DMS114 treated with DMSO at 0.1 percent for 48 hours (cell line): ENCODE data around the gene UVRAG.
"Not testable (repeated sequence)": the region's sequence is repeated elsewhere in the genome, so short reads cannot be mapped to it uniquely, and the experiment has no call there.

Source experiments
- DNase-seq: peaks from one replicate; lab custom pipeline; 2025; ENCODE audit not compliant: unreplicated experiment; lab: John Stamatoyannopoulos, UW

The UVRAG gene

DNA sequence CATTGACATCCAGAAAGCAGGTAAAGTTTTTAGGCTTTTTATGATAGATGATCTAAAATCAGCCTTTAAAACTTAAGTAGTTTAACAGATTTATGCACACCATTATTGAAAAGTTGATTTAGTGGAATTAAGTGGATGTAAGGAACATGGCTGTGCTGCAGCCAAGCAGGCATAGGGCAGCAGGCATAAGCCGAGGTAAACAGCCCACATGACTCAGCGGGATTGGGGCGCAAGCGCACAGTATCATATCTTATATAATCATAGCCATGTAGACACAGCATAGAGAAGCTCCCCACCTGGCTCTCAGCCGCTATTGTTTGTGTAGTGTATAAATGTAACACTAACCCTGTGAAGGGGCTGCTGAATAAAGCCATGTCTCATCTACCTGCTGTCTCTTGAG lies 233.8 kb downstream of the UVRAG start:
- no peak for DNase-seq

DNA sequence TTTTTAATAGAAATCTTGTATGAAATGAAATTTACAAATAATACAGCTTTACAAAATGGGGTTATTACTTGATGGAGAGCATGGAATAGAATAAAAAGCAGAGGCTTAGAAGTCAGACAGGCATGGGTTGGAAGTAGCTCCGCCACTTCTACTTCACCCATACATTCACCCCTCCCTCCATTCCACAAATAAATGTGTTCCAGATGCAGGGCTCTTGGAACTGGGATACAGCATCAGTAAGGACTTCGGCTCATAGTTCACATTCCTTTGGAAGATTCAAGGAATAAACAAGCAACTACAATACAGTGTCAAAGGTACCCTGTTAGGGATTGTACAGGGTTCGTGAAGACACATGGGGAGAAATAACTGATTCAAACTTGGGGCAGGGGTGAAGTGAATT lies 234.5 kb downstream of the UVRAG start:
- DNase-seq, result no peak

DNA sequence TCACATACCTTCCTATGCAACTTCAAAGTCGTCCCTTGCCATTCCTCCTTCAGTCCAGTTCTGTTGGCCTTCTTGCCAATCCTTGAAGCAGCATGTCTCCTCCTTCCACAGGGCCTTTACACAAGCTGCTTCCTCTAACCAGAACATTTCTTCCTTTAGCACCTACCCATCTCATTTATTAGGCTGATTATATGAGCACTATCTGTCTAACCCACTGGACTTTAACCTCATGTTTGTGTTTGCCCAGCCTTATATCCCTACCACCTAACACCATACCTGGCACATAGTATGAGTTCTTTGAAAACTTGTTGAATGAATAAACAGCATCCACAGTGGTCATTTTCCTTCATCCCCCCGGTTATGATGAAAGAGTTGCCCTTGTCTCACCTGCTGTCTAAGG lies 236.9 kb downstream of the UVRAG start:
- DNase-seq, result no peak

DNA sequence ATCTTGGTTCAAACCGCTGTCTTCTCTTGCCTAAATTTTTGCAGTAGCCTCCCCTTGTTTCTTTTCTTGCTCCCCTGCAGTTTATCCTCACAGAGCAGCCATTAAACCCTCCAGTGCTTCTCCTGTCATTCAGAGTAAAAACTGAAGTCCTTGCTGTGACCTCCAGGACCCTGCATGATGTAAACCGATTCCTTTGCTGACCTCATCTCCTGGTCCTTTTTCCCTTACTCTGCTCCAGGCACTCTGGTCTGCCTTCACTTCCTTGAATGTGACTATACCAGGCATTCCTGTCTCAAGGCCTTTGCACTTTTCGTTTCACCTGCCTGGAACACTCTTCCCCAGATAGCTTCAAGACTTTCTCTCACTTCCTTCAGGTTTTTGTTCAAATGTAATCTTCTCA lies 239.3 kb downstream of the UVRAG start:
- no peak for DNase-seq

DNA sequence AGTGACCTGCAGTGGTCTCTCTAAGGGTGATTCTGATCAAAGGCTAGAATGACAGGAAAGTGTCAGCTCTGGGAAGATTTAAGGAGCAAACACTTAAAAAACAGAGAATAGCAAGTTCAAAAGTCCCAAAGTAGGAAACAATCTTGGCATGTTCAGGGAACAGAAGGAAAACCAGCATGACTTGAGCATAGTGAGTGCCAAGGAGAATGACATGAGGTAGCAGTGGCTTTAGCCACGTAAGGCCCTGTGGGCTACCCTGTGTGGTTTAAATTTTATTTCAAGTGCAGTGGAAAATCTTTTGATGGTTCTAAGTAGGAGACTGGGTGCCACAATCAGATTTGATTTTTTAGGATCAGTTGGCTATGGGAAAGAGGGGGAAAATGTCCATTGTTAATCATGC lies 241.9 kb downstream of the UVRAG start:
- no peak for DNase-seq

DNA sequence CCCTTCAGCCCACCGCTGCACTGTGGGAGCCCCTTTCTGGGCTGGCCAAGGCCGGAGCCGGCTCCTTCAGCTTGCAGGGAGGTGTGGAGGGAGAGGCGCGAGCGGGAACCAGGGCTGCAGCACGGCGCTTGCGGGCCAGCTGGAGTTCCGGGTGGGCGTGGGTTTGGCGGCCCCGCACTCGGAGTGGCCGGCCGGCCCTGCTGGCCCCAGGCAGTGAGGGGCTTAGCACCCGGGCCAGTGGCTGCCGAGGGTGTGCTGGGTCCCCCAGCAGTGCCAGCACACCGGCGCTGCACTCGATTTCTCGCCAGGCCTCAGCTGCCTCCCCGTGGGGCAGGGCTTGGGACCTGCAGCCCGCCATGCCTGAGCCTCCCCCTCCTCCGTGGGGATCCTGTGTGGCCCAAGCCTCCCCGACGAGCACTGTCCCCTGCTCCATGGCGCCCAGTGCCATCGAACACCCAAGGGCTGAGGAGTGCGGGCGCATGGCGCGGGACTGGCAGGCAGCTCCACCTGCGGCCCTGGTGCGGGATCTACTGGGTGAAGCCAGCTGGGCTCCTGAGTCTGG lies 245.5 kb downstream of the UVRAG start:
- not testable (repeated sequence) for DNase-seq

DNA sequence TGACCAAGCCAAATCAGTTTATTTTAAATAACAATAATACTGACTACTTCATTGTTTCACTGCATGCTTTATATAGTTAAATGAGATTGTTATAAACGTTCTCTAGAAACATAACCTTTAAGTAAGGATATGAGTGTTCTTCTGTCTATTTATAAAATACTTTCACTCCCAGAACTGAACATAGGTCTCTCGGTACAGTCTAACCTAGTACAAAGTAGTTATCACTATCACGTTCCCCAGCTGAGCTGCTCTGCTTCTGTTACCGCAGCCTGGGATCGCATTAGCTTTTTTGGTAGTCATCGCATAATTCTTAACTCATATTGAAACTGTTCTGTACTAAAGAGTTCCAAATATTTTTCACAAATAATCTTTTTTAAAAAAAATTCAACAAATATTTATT lies 247.7 kb downstream of the UVRAG start:
- DNase-seq, result no peak

DNA sequence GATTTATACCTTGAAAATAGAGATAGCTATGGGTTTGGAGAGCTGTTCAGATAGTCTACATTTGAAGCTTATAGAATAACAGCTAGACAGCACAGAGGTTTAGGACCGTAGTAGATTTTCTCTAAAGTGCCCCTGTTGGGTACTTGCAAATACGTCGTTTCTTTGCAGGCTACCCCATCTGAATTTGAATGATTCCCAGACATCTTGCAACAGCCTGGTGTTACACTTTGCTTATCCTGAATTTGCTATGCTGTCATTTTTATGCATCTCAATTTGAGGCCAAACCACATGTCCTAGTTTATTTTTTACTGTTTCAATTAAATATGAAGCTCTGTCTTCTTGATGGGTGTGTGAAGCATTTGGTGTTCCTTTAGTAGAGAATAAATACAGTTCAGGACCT lies 249.2 kb downstream of the UVRAG start:
- no peak for DNase-seq

DNA sequence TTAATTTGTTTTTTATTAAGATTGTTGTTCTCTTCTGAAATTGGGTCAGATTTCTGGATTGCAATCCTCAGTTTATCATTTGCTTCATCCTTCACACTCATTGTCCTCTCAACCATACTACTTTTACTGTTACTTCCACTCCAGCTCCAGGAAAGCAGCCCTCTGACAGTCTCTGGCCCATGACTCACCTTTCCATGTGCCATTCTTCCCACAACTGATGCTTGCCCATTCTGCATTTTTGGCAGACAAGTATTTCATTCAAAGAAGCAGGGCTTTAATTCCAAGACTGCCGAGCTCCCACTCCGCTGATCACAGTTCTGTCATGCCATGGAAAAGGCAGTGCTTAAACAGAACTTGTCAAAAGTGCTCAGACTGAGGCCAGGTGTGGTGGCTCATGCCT lies 252.1 kb downstream of the UVRAG start:
- DNase-seq, result no peak

DNA sequence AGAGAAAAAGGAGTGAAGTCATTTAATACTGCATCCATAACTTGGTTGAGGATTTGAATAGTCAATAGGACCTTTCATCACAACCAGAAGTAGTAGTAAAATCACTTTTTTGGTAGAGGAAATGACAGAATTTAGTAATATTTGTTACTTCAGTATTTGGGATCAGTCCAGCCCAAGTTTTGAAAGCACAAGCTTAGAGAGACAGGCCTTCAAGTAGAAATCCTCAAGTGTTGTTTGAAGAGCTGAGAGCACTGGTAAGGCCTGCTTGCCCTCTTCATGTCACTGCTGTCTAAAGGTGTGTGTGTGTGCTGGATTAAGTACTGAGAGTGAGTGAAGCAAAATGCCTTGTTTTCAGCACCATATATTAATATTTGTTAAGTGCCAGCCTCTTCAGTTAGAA lies 254.0 kb downstream of the UVRAG start:
- no peak for DNase-seq

DNA sequence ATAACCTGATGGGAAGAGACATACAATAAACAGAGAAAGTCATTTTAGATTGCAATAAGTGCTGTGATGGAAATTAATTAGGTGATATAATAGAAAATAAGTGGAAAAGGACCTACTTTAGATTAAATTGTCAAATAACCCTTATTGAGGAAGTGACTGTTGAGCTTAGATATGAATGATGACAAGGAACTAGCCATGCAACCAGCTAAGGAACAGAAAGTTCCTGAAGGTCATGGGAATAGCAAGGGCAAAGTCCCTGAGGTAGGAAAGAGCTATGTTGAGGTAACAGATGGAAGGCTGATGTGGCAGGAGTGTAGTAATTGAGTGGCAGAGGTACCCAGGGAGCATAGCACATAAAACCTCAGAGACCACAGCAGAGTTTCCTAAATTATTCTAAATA lies 256.1 kb downstream of the UVRAG start:
- no peak for DNase-seq

DNA sequence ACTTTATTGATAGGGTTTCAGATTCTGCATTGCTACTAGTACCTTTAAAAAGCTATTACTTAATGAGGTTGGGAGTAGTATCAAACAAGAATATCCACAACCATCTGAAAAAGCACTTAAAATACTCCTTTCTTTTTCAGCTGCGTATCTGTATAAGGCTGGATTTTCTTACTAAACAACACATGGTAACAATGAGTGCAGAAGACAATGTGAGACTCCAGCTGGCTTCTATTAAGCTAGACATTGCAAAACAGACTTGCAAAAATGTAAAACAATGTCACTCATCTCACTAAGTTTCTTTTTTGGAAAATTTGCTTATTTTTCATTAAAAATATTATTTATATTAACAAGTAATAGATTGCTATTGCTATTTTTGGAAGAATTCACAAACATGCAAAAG lies 258.7 kb downstream of the UVRAG start:
- no peak for DNase-seq

DNA sequence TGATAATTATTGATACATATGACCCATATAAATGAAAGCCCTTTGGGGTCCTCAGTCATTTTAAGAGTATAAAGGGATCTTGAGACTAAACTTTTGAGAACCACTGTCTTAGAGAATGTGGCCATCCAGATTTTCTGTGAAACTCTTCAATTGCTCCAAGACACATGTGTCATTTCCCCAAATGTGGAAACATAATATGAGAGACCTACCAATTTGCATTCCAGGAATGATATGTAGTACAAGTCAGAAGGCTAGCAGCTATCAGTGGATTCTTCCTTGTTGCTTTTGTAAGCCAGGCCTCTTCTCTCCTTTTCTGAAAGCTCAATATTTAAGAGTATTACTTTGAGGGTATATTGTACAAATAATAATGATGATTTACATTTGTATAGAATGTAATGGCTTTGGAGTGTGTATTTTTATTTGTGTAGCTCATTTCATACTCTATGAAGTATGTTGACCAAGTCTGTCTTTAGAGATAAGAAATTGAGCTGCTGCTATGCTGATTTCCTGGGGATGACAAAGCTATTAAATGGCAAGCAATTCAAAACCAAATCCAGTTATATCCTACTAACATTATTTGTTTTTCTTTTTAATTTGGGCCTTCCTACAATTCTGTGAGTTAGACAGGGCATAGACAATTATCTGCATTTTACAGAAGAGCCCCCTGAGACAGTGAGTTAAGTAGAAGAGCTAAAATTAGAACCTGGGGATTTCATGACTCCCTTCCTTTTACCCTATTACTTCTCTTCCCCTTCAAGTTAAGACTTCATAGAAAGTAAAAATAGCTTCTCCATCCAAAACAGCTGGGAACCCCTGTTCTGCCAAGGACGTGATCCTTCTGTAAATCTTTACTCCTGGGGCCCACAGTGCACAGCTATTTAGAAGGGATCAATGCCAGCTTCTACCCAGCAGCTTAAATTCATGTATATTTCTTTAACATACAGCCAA lies 259.4 kb downstream of the UVRAG start:
- DNase-seq, result no peak

DNA sequence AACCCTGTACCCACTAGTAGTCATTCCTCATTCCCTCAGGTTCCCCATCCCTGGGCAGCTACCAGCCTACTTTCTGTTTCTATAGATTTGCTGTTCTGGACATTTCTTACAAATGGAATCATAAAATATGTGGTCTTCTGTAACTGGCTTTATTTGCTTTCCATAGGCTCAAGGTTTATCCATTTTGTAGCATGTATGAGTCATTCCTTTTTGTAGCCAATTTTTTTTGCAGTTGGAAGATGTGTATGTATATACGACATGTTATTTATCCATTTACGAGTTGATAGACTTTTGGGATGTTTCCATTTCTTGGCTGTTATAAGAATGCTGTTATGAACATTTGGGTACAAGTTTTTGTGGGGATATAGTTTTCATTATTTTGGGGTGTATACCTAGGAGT lies 260.7 kb downstream of the UVRAG start:
- DNase-seq, result no peak

DNA sequence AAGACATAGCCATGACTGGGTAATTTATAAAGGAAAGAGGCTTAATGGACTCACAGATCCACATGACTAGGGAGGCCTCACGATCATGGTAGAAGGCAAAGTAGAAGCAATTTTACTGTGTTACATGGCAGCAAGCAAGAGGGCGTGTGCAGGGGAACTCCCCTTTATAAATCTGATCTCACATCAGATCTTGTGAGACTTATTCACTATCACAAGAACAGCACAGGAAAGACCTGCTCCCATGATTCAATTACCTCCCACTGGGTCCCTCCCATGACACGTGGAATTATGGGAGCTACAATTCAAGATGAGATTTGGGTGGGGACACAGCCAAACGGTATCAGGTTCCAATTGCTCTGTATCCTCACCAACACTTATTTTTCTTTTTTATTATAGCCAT lies 261.2 kb downstream of the UVRAG start:
- DNase-seq, result not testable (repeated sequence)

DNA sequence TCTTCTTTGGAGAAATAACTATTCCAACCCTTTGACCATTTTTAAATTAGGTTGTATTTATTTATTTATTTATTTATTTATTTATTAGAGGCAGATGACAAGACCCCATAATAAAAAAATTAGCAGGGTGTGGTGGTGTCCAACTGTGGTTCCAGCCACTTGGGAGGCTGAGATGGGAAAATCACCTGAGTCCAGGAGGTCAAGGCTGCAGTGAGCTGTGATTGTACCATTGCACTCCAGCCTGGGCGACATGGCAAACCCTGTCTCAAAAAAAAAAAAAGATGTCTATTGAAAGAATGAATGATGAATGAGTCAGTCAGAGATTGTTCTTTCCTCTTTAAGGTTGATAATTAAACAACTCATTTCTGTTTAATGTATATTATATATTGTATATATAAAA lies 261.7 kb downstream of the UVRAG start:
- DNase-seq, result no peak

DNA sequence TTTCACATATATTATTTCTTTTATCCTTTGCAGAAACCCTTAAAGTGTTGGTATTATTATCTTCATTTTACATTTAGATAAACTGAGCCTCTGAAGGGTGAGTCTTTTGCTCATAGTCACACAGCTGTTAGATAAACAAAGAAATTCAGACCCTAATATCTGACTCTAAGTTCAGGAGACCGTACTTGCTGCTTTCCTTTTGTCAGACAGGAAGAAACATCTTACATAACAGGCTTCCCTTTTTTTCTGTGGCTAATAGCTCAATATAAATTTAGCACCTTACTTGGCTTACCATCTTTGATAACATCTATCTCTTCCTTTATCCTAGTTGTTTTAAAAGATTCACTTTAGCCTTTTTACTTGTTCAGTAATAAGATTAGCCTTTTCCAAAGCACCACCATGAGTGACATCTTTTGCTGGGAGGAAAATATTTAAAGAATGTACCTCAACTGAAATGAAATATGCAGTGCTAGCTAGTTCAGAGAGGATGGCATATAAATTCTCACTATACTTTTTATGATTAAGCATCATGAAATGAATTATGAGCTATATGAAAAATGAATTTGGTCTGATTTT lies 262.7 kb downstream of the UVRAG start:
- DNase-seq, result no peak

DNA sequence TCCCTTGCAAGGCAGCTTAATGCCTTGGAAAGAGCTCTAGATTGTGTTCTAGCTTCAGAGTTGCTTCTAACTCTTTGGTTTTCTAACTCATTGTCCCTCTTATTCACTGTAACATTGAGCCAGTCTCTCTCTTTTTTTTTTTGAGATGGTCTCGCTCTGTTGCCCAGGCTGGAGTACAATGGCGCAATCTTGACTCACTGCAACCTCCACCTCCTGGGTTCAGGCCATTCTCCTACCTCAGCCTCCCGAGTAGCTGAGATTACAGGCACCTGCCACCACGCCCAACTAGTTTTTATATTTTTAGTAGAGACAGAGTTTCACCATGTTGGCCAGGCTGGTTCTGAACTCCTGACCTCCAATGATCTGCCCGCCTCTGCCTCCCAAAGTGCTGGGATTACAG lies 266.1 kb downstream of the UVRAG start:
- not testable (repeated sequence) for DNase-seq

DNA sequence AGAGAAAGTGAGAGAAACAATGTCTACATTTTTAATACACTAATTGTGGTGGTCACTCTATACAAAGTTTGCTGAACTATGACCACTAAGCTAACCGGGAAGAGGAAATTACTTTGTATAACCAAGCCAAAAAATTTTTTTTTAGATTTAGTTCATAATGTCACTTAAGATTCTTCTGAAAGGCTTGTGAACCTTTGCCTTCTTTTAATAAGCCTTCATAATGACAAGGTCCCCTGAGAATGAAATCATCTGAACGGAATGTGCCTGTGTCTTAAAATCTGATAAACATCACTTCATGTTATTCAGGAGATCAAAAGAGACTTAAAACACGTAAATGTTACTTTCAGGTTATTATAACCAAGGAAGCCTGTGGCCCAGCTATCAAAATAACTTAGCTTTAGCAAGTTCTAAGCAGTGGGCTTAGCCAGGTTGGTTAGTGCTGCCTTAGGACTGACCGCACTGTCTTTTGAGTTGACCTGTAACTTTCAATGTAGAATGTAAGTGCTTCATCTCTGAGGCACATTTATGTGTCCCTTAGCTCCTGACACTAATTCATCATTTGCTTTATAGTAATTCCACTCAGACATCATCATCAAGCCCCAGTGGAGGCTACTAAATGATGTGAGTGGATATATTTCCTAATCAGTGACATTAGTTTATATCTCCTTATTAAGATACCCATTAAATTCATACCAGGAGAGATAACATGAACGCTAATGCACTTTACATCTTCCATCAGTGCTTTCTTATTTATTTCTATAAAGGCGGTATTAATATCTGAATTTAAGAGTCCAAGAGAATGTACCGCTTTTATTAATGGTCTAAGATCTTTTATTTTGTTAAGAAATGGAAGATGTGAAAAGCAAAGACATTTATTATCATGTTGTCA lies 268.8 kb downstream of the UVRAG start:
- DNase-seq, result no peak

DNA sequence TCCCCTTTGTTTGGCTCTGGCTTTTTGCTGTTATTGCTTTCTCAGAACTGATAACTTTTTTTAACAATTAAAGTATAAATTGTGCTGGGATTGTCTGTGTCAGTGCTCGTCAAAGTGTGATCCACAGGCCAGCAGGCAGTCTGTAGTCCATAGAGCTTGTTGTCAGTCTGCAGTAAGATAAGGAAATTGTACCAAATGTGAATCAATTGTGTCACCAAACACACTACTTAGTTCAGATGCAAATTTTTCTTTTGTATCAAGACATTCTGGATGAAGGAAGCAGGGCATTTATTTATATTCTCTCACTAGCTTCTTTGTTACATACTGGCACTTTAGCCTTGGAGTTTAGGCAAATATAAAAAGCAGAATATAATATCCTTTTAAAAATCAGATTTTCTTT lies 270.3 kb downstream of the UVRAG start:
- no peak for DNase-seq
